Endothelial cell of umbilical vein (primary cell): Measurements from ENCODE around the gene RNASEH2C. TPM values are rescaled to one million over a fixed set of nuclear protein-coding genes. Genes with fewer than 3 reads are reported as not detected.
A peak's percentile ranks its signal among the peaks of the same experiment; 100 is the strongest.

Experiments
- BruUV-seq: library from RNA; stranded (reverse); fragments of 400-500 nt; replicated peaks from 2 replicates; lab custom pipeline; 2021; lab: Mats Ljungman, UMichigan
- CTCF ChIA-PET: fragments of 300-600, 350-600 bp; sonication (Branson Sonifier 250); formaldehyde crosslinking; loops from one replicate; lab custom pipeline; 2021; ENCODE audit warnings: antibody characterized with exemption, inconsistent platforms; lab: Charles Lee
- POLR2A ChIA-PET: fragments of 300-600, 350-600 bp; sonication (Branson Sonifier 250); formaldehyde crosslinking; loops from one replicate; lab custom pipeline; 2021; ENCODE audit warnings: antibody characterized with exemption, inconsistent platforms; lab: Charles Lee
- DNase-seq: peaks from one replicate; pipeline ENCODE4 v3.0.0-alpha.2; 2011; ENCODE audit warnings: low read depth, low spot score
- FAIRE-seq: peaks from 2 replicates; lab custom pipeline; 2011; peaks lifted over from hg19 to GRCh38; lab: Jason Lieb, UNC
- H2AFZ ChIP-seq: 2 replicates; pipeline ENCODE4 v1.6.0; 2012; ENCODE audit warnings: low read depth, low read length, control low read depth, inconsistent platforms
- H3K27ac ChIP-seq: 2 replicates; pipeline ENCODE4 v1.5.1; 2011; ENCODE audit warnings: low read depth, mild to moderate bottlenecking, control low read depth, low read length, moderate library complexity; ENCODE audit not compliant: insufficient read depth
- H3K27me3 ChIP-seq, 2 experiments: 2 replicates each; pipeline versions ENCODE4 v1.6.0 to v1.6.1; 2011; ENCODE audit warnings: low read length in 2 of 2, mixed read lengths in 1 of 2; ENCODE audit not compliant: control insufficient read depth in 2 of 2, insufficient read depth in 2 of 2
- H3K36me3 ChIP-seq, 2 experiments: 2 replicates in 1 of 2; 3 replicates in 1 of 2; pipeline ENCODE4 v1.5.1; 2011; ENCODE audit warnings: low read length in 2 of 2, mild to moderate bottlenecking in 1 of 2, moderate library complexity in 1 of 2; ENCODE audit not compliant: control insufficient read depth in 2 of 2, insufficient read depth in 2 of 2; ENCODE audit errors: extremely low read depth in 1 of 2
- H3K4me1 ChIP-seq: 3 replicates; pipeline ENCODE4 v1.5.1; 2011; ENCODE audit warnings: mild to moderate bottlenecking, low read length; ENCODE audit not compliant: control insufficient read depth, insufficient read depth; ENCODE audit errors: extremely low read depth
- H3K4me2 ChIP-seq: 2 replicates; pipeline ENCODE4 v1.6.1; 2011; ENCODE audit warnings: low read length, control low read depth, mixed read lengths; ENCODE audit not compliant: insufficient read depth
- H3K4me3 ChIP-seq, 3 experiments: fragments of 200-600 bp in 1 of 3; sonication (generic), shearing (Covaris generic) in 1 of 3; replicated peaks in 1 of 3; 2 replicates each; pipeline ENCODE4 v1.5.1; 2011 to 2016; ENCODE audit warnings: control low read depth in 3 of 3, low read length in 3 of 3, mild to moderate bottlenecking in 2 of 3, inconsistent platforms in 1 of 3, low read depth in 1 of 3, moderate library complexity in 1 of 3; ENCODE audit not compliant: insufficient read depth in 1 of 3
- H3K79me2 ChIP-seq: 2 replicates; pipeline ENCODE4 v1.6.0; 2012; ENCODE audit warnings: low read length, inconsistent platforms; ENCODE audit not compliant: control insufficient read depth, insufficient read depth
- H3K9ac ChIP-seq: replicated peaks from 2 replicates; pipeline ENCODE3; 2011; ENCODE audit warnings: low read length, control low read depth; ENCODE audit not compliant: insufficient read depth; ENCODE audit errors: extremely low read depth
- H3K9me1 ChIP-seq: replicated peaks from 3 replicates; pipeline ENCODE4 v1.6.0; 2011; ENCODE audit warnings: mild to moderate bottlenecking, low read length; ENCODE audit not compliant: control insufficient read depth, insufficient read depth; ENCODE audit errors: extremely low read depth
- H3K9me3 ChIP-seq: replicated peaks from 2 replicates; pipeline ENCODE4 v1.5.1; 2012; ENCODE audit warnings: low read length, inconsistent platforms; ENCODE audit not compliant: control insufficient read depth, insufficient read depth
- H4K20me1 ChIP-seq: replicated peaks from 2 replicates; pipeline ENCODE3; 2011; ENCODE audit warnings: mild to moderate bottlenecking, low read length; ENCODE audit not compliant: control insufficient read depth, insufficient read depth; ENCODE audit errors: extremely low read depth
- CTCF ChIP-seq, 2 donors: IDR thresholded peaks; 1 replicate in 1 of 2; 2 replicates in 1 of 2; pipeline ENCODE4 v1.5.1; 2011; ENCODE audit warnings: low read length in 2 of 2, mild to moderate bottlenecking in 2 of 2, moderate library complexity in 2 of 2, control low read depth in 1 of 2, inconsistent platforms in 1 of 2, low read depth in 1 of 2; ENCODE audit not compliant: insufficient read depth in 1 of 2; ENCODE audit errors: extremely low read depth in 1 of 2
- EZH2 ChIP-seq: IDR thresholded peaks from 2 replicates; pipeline ENCODE4 v1.6.1; 2012; ENCODE audit warnings: borderline replicate concordance, low read depth, mild to moderate bottlenecking, moderate library complexity, low read length, inconsistent platforms; ENCODE audit not compliant: severe bottlenecking
- FOS ChIP-seq: IDR thresholded peaks from 2 replicates; pipeline ENCODE4 v1.6.1; 2011; ENCODE audit warnings: mild to moderate bottlenecking, low read length, moderate library complexity, borderline replicate concordance; ENCODE audit not compliant: insufficient read depth
- GATA2 ChIP-seq: IDR thresholded peaks from 2 replicates; pipeline ENCODE4 v1.7.0; 2011; ENCODE audit warnings: low read depth, mild to moderate bottlenecking, moderate library complexity, mixed read lengths, low read length; ENCODE audit not compliant: insufficient read length, insufficient read depth
- JUN ChIP-seq: IDR thresholded peaks from 2 replicates; pipeline ENCODE4 v1.6.1; 2011; ENCODE audit warnings: borderline replicate concordance, low read depth; ENCODE audit not compliant: insufficient read length, insufficient read depth
- MAX ChIP-seq: IDR thresholded peaks from 2 replicates; pipeline ENCODE4 v1.6.1; 2011; ENCODE audit not compliant: insufficient read depth, insufficient read length
- MYC ChIP-seq: IDR thresholded peaks from one replicate; pipeline ENCODE4 v1.6.1; 2011; ENCODE audit warnings: mild to moderate bottlenecking, low read depth, low read length
- POLR2A ChIP-seq: IDR thresholded peaks from 2 replicates; pipeline ENCODE4 v1.6.1; 2012; ENCODE audit warnings: low read depth, mild to moderate bottlenecking, control low read depth, low read length
- POLR2AphosphoS5 ChIP-seq: IDR thresholded peaks from 2 replicates; pipeline ENCODE4 v1.6.1; 2012; ENCODE audit warnings: low read depth, mild to moderate bottlenecking, control low read depth, low read length, moderate library complexity; ENCODE audit not compliant: insufficient read depth
- dilution Hi-C: fragments of 300-500 bp; cut with MboI; formaldehyde crosslinking; loops from one replicate; pipeline ENCODE4 v1.15.0; 2019; ENCODE audit warnings: low sequenced_read_pairs; ENCODE audit not compliant: extremely low pct_ligation_motif_present
- intact Hi-C: fragments of 100-400 bp; cut with micrococcal nuclease; formaldehyde crosslinking; loops from one replicate; pipeline ENCODE4 v1.10.0; 2022
- polyA plus RNA-seq, 4 experiments: library from polyadenylated mRNA; depleted of rRNA in 3 of 4; stranded (reverse) in 3 of 4; unstranded in 1 of 4; fragments of >200 nt; gene quantifications; 2 replicates each; pipeline versions ENCODE4 v1.2.1 to v1.2.3, GENCODE V29; 2011 to 2012; ENCODE audit warnings: missing spikeins in 1 of 4
- total RNA-seq: library from RNA; stranded (reverse); gene quantifications from 2 replicates; pipeline ENCODE4 v1.2.3, GENCODE V29; 2021

The RNASEH2C gene
- total and polyA plus RNA-seq, 2 donors (not counting 3 experiments of a cell fraction or from before 2014, with no cell fraction given), result 62.0 to 110 TPM

GRCh38 chr11:65699306-65699705 is 21.3 kb downstream of the RNASEH2C start:
- CTCF ChIA-PET, result no interaction called here
- POLR2A ChIA-PET, result no interaction called here
- no peak for FAIRE-seq

GRCh38 chr11:65698205-65698604 is 22.4 kb downstream of the RNASEH2C start:
- Histone ChIP-seq H3K4me2 (no peak overlapping the region), H3K36me3 (no peaks in the 10 kb centered on the region), H3K9me3 (no peaks in the 10 kb centered on the region), H3K9ac (no peak overlapping the region), H2AFZ (no peak overlapping the region), H3K27me3 (peaks cover 7 to 8% of the 10 kb centered on the region in 2 experiments), H3K79me2 (no peaks in the 10 kb centered on the region), H3K4me1 (peaks cover 9% of the 10 kb centered on the region), H3K4me3 (no peak overlapping the region), H4K20me1 (no peaks in the 10 kb centered on the region), H3K9me1 (no peaks in the 10 kb centered on the region), H3K27ac (no peak overlapping the region)
- intact Hi-C loops (no loop called here), dilution Hi-C loops (no loop called here)
- peak; percentile 31 for FAIRE-seq
- ChIA-PET CTCF (no interaction called here), POLR2A (no interaction called here)
- TF ChIP-seq MAX (no peak), POLR2A (no peak), EZH2 (no peak), CTCF (IDR thresholded peaks at IDR 0.05; ENCODE audit: extremely low read depth in 1 of 2, insufficient read depth in 1 of 2, low read depth in 1 of 2, low read length in 2 of 2) (no peak), GATA2 (no peak), JUN (no peak), POLR2AphosphoS5 (no peak), MYC (no peak), FOS (no peak)
- BruUV-seq, result no TSS peak
- peak; percentile 56 for DNase-seq

More at GRCh38 chr11:65699306-65699705, 21.3 kb downstream of the RNASEH2C start:
- dilution Hi-C loops, result no loop called here
- Histone ChIP-seq H3K4me3 (no peak overlapping the region), H3K27me3 (peaks cover 7 to 8% of the 10 kb centered on the region in 2 experiments), H3K9me1 (no peaks in the 10 kb centered on the region), H3K27ac (no peak overlapping the region), H3K79me2 (no peaks in the 10 kb centered on the region), H3K36me3 (no peaks in the 10 kb centered on the region), H3K9ac (no peak overlapping the region), H4K20me1 (no peaks in the 10 kb centered on the region), H3K4me1 (peaks cover 9% of the 10 kb centered on the region), H3K4me2 (no peak overlapping the region), H2AFZ (no peak overlapping the region), H3K9me3 (no peaks in the 10 kb centered on the region)
- no peak for DNase-seq
- TF ChIP-seq EZH2 (no peak), POLR2AphosphoS5 (no peak), CTCF (IDR thresholded peaks at IDR 0.05; ENCODE audit: extremely low read depth in 1 of 2, insufficient read depth in 1 of 2, low read depth in 1 of 2, low read length in 2 of 2) (no peak)
- intact Hi-C loops, result no loop called here
- no TSS peak for BruUV-seq
